ENCODE data around the gene ANO3.
A peak's percentile ranks its signal among the peaks of the same experiment; 100 is the strongest.

GRCh38 chr11:26297189-26297975 lies 34.5 kb upstream of the ANO3 start:
- TF ChIP-seq CTCF (IDR thresholded peaks at IDR 0.05; ENCODE audit: extremely low read depth in 1 of 2, insufficient read depth in 1 of 2, low read depth in 1 of 2, low read length in 2 of 2): peak; percentile 49 to 57
- no peak for TF ChIP-seq POLR2AphosphoS5 (IDR thresholded peaks at IDR 0.05; ENCODE audit: insufficient read depth, low read depth, low read length)

All from endothelial cell of umbilical vein (primary cell).